Measurements from ENCODE around the gene TMPRSS9. TPM values are rescaled to one million over a fixed set of nuclear protein-coding genes. Genes with fewer than 3 reads are reported as not detected.

TMPRSS9 gene
- total and polyA plus RNA-seq, 2 of the 13 experiments (the other 11 are each of a cell fraction or from before 2014, with no cell fraction given): 2.5 to 5.2 TPM

DNA sequence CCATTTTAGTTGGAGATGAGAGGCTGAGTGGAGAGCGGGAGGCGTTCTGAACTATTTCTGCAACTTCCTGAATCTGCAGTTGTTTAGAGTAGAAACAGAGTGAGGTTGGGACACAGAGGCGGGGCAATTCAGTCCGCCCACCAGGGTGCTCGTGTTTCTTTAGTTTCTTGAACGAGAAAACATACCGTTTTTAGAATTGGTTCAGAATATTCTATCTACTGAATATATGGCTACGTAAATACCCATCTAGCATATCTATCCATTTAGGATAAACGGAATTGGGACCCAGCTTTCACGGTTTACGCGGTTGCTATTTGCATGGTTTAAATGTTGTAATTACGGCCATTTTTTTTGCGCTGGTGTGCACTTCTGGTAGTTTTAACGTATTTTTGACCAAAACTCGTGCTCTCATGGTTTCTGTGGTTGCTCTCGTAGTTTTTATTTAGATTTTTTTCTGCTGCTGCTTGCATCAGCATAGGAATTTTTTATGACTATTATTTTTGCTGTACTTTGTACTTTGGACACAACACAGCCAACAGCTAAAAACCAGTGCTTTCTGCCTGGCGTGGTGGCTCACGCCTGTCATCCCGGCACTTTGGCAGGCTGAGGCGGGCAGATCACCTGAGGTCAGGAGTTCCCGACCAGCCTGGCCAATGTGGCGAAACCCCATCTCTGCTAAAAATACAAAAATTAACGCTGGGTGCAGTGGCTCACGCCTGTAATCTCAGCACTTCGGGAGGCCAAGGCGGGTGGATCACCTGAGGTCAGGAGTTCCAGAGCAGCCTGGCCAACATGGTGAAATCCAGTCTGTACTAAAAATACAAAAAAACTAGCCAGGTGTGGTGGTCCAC is 34.6 kb downstream of the TMPRSS9 start (continued):
- TF ChIP-seq ZNF382 (CRISPR knock-in tag; IDR thresholded peaks at IDR 0.05; ENCODE audit: borderline replicate concordance) (no peak), RBM22 (optimal IDR thresholded peaks at IDR 0.05; ENCODE audit: low read length) (no peak), ZNF431 (CRISPR knock-in tag; IDR thresholded peaks at IDR 0.05; ENCODE audit: borderline replicate concordance, low read depth) (no peak), RXRA (CRISPR knock-in tag; IDR thresholded peaks at IDR 0.05) (peak; percentile 90), NONO (IDR thresholded peaks at IDR 0.05) (no peak), NONO (CRISPR knock-in tag; conservative IDR thresholded peaks at IDR 0.05) (no peak), KDM4B (CRISPR knock-in tag; IDR thresholded peaks at IDR 0.05) (no peak), RBAK (CRISPR knock-in tag; IDR thresholded peaks at IDR 0.05) (no peak), SMC3 (IDR thresholded peaks at IDR 0.05; ENCODE audit: low read length) (no peak), KMT2B (CRISPR knock-in tag; IDR thresholded peaks at IDR 0.05) (no peak), ZNF234 (CRISPR knock-in tag; conservative IDR thresholded peaks at IDR 0.05) (no peak), NR2F6 (IDR thresholded peaks at IDR 0.05) (peak; percentile 47; the same call in 1 of the 2 replicates), NR2F6 (CRISPR knock-in tag; IDR thresholded peaks at IDR 0.05) (peak; percentile 70), FOXP1 (IDR thresholded peaks at IDR 0.05) (no peak), FOXP1 (CRISPR knock-in tag; IDR thresholded peaks at IDR 0.05) (peak; percentile 41), REXO4 (CRISPR knock-in tag; IDR thresholded peaks at IDR 0.05; ENCODE audit: borderline replicate concordance) (no peak), ATRX (CRISPR knock-in tag; IDR thresholded peaks at IDR 0.05; ENCODE audit: borderline replicate concordance) (no peak), REL (CRISPR knock-in tag; conservative IDR thresholded peaks at IDR 0.05) (no peak)
- TF ChIP-seq, protein P1, sequence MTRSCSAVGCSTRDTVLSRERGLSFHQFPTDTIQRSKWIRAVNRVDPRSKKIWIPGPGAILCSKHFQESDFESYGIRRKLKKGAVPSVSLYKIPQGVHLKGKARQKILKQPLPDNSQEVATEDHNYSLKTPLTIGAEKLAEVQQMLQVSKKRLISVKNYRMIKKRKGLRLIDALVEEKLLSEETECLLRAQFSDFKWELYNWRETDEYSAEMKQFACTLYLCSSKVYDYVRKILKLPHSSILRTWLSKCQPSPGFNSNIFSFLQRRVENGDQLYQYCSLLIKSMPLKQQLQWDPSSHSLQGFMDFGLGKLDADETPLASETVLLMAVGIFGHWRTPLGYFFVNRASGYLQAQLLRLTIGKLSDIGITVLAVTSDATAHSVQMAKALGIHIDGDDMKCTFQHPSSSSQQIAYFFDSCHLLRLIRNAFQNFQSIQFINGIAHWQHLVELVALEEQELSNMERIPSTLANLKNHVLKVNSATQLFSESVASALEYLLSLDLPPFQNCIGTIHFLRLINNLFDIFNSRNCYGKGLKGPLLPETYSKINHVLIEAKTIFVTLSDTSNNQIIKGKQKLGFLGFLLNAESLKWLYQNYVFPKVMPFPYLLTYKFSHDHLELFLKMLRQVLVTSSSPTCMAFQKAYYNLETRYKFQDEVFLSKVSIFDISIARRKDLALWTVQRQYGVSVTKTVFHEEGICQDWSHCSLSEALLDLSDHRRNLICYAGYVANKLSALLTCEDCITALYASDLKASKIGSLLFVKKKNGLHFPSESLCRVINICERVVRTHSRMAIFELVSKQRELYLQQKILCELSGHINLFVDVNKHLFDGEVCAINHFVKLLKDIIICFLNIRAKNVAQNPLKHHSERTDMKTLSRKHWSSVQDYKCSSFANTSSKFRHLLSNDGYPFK (CRISPR knock-in tag; IDR thresholded peaks at IDR 0.05; ENCODE audit: borderline replicate concordance): no peak
- TF ChIP-seq, protein P2, sequence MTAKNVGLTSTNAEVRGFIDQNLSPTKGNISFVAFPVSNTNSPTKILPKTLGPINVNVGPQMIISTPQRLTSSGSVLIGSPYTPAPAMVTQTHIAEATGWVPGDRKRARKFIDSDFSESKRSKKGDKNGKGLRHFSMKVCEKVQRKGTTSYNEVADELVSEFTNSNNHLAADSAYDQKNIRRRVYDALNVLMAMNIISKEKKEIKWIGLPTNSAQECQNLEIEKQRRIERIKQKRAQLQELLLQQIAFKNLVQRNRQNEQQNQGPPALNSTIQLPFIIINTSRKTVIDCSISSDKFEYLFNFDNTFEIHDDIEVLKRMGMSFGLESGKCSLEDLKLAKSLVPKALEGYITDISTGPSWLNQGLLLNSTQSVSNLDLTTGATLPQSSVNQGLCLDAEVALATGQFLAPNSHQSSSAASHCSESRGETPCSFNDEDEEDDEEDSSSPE (CRISPR knock-in tag; IDR thresholded peaks at IDR 0.05): no peak
- TF ChIP-seq, protein P3, sequence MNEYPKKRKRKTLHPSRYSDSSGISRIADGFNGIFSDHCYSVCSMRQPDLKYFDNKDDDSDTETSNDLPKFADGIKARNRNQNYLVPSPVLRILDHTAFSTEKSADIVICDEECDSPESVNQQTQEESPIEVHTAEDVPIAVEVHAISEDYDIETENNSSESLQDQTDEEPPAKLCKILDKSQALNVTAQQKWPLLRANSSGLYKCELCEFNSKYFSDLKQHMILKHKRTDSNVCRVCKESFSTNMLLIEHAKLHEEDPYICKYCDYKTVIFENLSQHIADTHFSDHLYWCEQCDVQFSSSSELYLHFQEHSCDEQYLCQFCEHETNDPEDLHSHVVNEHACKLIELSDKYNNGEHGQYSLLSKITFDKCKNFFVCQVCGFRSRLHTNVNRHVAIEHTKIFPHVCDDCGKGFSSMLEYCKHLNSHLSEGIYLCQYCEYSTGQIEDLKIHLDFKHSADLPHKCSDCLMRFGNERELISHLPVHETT (CRISPR knock-in tag; conservative IDR thresholded peaks at IDR 0.05): no peak
- TF ChIP-seq, protein P4, sequence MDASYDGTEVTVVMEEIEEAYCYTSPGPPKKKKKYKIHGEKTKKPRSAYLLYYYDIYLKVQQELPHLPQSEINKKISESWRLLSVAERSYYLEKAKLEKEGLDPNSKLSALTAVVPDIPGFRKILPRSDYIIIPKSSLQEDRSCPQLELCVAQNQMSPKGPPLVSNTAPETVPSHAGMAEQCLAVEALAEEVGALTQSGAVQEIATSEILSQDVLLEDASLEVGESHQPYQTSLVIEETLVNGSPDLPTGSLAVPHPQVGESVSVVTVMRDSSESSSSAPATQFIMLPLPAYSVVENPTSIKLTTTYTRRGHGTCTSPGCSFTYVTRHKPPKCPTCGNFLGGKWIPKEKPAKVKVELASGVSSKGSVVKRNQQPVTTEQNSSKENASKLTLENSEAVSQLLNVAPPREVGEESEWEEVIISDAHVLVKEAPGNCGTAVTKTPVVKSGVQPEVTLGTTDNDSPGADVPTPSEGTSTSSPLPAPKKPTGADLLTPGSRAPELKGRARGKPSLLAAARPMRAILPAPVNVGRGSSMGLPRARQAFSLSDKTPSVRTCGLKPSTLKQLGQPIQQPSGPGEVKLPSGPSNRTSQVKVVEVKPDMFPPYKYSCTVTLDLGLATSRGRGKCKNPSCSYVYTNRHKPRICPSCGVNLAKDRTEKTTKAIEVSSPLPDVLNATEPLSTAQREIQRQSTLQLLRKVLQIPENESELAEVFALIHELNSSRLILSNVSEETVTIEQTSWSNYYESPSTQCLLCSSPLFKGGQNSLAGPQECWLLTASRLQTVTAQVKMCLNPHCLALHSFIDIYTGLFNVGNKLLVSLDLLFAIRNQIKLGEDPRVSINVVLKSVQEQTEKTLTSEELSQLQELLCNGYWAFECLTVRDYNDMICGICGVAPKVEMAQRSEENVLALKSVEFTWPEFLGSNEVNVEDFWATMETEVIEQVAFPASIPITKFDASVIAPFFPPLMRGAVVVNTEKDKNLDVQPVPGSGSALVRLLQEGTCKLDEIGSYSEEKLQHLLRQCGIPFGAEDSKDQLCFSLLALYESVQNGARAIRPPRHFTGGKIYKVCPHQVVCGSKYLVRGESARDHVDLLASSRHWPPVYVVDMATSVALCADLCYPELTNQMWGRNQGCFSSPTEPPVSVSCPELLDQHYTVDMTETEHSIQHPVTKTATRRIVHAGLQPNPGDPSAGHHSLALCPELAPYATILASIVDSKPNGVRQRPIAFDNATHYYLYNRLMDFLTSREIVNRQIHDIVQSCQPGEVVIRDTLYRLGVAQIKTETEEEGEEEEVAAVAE (CRISPR knock-in tag; IDR thresholded peaks at IDR 0.05; ENCODE audit: borderline replicate concordance): no peak
